Tibial artery (tissue), 4 donors: ENCODE results near the gene XPO6.

Experiments
- DNase-seq, 2 donors: peaks; one replicate each; pipeline ENCODE4 v3.0.0-alpha.2; 2019
- H3K27ac ChIP-seq, 2 donors: fragments of 200-600 bp; sonication (generic) in 1 of 2; 1 replicate in 1 of 2; 2 replicates in 1 of 2; pipeline ENCODE4 v1.5.1; 2018 to 2019; ENCODE audit warnings: mild to moderate bottlenecking in 1 of 2
- H3K27me3 ChIP-seq, 2 donors: fragments of 200-600 bp; sonication (generic) in 1 of 2; one replicate each; pipeline versions ENCODE4 v1.5.1 to v1.6.0; 2016 to 2019
- H3K36me3 ChIP-seq, 3 donors: fragments of 200-600 bp; sonication (generic) in 2 of 3; one replicate each; pipeline ENCODE4 v1.5.1; 2016 to 2019; ENCODE audit warnings: mild to moderate bottlenecking in 2 of 3
- H3K4me1 ChIP-seq, 4 donors: fragments of 200-600 bp; sonication (generic) in 2 of 4; 1 replicate in 3 of 4; 2 replicates in 1 of 4; pipeline ENCODE4 v1.5.1; 2016 to 2019
- H3K4me3 ChIP-seq, 2 donors: fragments of 200-600 bp; sonication (generic) in 1 of 2; 1 replicate in 1 of 2; 2 replicates in 1 of 2; pipeline ENCODE4 v1.5.1; 2018 to 2019; ENCODE audit warnings: mild to moderate bottlenecking in 2 of 2
- H3K9me3 ChIP-seq, 3 donors: fragments of 200-600 bp; sonication (generic) in 1 of 3; one replicate each; pipeline ENCODE4 v1.5.1; 2016 to 2019
- intact Hi-C: fragments of 100-400 bp; cut with DNase I; formaldehyde crosslinking; loops from one replicate; pipeline ENCODE4 v1.15.0; 2023; ENCODE audit warnings: low total_unique reads
- TF ChIP-seq, protein P1 (sequence below), 2 experiments: fragments of 200-600 bp in 1 of 2; fragments of 450-650 bp in 1 of 2; IDR thresholded peaks; one replicate each; pipeline ENCODE4 v1.5.1; 2017 to 2019; ENCODE audit warnings: antibody characterized with exemption in 2 of 2, mild to moderate bottlenecking in 1 of 2, moderate library complexity in 1 of 2

The XPO6 gene

DNA sequence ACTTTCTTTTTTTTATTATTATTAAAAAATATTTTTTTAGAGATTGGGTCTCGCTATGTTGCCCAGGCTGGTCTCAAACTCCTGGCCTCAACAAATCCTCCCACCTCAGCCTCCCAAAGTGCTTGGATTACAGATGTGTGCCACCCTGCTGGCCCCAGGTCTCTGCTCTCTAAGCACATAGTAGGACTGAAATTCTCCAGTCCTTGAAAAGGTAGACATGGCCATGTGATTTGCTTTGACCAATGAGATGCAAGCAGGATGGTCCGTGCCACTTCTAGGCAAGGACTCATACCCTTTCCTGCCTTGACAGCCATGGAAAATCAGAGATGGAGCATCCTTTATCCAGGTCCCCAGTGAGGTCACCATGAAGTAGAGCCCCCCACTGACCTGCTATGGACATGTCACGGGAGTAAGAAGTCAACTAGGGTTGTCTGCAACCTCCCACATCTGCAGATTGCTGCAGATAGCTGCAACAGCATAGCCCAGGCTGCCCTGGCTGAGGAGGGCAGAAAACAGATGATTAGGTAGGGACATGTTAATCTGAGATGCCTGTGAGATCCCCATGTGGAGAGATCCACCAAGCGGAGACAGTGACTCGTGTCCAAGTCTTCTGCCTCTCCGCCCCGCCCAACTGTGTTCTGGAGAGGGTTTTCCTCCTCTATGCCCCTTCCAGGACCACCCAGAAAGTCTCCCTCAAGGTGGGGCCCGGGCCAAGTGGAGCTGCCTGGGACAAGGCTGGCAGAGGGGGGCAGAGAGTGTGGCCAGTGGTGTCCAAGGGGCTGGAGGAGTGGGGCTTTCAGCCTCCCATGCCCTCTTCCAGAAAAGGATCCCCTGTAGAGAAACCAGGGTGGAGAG lies 159.3 kb downstream of the XPO6 start:
- intact Hi-C loops = no loop called here
- Histone ChIP-seq H3K27ac (no peak overlapping the region), H3K9me3 (peaks cover 0 to 10% (median 3%) of the 10 kb centered on the region in 3 donors), H3K4me3 (no peak overlapping the region), H3K27me3 (peaks cover 0 to 9% of the 10 kb centered on the region in 2 donors), H3K36me3 (no peaks in the 10 kb centered on the region), H3K4me1 (no peaks in the 10 kb centered on the region)
- TF ChIP-seq, protein P1, sequence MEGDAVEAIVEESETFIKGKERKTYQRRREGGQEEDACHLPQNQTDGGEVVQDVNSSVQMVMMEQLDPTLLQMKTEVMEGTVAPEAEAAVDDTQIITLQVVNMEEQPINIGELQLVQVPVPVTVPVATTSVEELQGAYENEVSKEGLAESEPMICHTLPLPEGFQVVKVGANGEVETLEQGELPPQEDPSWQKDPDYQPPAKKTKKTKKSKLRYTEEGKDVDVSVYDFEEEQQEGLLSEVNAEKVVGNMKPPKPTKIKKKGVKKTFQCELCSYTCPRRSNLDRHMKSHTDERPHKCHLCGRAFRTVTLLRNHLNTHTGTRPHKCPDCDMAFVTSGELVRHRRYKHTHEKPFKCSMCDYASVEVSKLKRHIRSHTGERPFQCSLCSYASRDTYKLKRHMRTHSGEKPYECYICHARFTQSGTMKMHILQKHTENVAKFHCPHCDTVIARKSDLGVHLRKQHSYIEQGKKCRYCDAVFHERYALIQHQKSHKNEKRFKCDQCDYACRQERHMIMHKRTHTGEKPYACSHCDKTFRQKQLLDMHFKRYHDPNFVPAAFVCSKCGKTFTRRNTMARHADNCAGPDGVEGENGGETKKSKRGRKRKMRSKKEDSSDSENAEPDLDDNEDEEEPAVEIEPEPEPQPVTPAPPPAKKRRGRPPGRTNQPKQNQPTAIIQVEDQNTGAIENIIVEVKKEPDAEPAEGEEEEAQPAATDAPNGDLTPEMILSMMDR (IDR thresholded peaks at IDR 0.05) = no peak
- no peak for DNase-seq

DNA sequence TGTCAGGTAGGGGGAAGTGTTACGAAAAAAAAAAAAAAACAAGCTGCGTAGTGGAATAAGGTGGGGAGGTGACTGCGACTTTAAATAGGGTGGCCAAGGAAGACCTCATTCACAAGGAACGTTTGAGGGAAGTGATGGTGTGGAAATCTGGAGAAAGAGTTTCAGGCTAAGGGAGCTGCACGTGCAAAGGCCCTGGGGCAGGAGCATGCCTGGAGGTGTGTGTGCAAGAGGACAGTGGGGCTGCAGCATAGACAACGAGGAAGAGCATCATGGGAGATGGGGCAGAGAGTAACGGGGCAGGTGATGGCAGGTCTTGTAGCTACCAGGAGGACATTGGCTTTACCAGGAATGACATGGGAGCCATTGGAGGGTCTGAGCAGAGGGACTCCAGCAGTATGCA lies 160.3 kb downstream of the XPO6 start:
- Histone ChIP-seq H3K9me3 (peaks cover 0 to 10% (median 3%) of the 10 kb centered on the region in 3 donors), H3K4me1 (no peaks in the 10 kb centered on the region), H3K27ac (no peak overlapping the region), H3K36me3 (no peaks in the 10 kb centered on the region), H3K27me3 (peaks cover 0 to 9% of the 10 kb centered on the region in 2 donors), H3K4me3 (no peak overlapping the region)
- DNase-seq = no peak
- intact Hi-C loops = no loop called here
- TF ChIP-seq, protein P1 (IDR thresholded peaks at IDR 0.05) = no peak
